ENCODE data around the gene WDR43. TPM values are rescaled to one million over a fixed set of nuclear protein-coding genes. Genes with fewer than 3 reads are reported as not detected.

WDR43 gene
- total RNA-seq, 4 donors from 2014 or later, result 21.5 to 53.0 (median 31.0) TPM

DNA sequence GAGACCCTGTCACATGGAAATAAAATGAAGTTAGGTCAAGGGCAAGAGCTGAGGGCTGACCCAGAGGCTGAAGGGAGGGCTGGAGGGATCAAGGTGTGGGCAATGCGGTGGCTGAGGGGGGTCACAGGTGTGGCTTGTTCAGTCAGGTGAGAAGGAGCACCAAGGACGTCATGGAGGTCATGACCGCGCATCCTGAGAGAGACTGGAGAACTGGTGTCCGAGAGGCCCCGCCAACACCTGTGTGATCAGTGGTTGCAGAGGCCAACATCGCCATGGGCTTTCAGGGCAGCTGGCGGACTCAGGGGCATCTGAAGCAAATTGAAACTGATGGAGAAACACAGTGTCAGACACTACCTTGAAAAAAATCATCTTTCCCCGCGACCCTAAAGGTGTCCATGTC lies 99.6 kb downstream of the WDR43 start:
- Histone ChIP-seq H3K36me3 (no peaks in the 10 kb centered on the region), H3K9me3 (no peaks in the 10 kb centered on the region), H3K27ac (replicated peaks in 1 of 4) (peak overlapping the region in 3 of 4 donors; percentile 70 to 74 (median 72)), H3K4me3 (no peak overlapping the region), H3K4me1 (peaks cover 6 to 67% (median 49%) of the 10 kb centered on the region in 4 donors), H3K27me3 (no peaks in the 10 kb centered on the region)
- no peak for TF ChIP-seq POLR2A (IDR thresholded peaks at IDR 0.05; ENCODE audit: low read depth)
- TF ChIP-seq POLR2AphosphoS5 (IDR thresholded peaks at IDR 0.05), result no peak
- TF ChIP-seq EP300 (IDR thresholded peaks at IDR 0.05), result no peak
- no peak for TF ChIP-seq CTCF (IDR thresholded peaks at IDR 0.05)
- intact Hi-C loops (cut with DNase I), result no loop called here
- no peak for DNase-seq (ENCODE audit: extremely low spot score)
- WGBS, result 96% methylated on average over 10 of the region's 10 CpGs

- H3K4me1 ChIP-seq, result peaks cover 6 to 66% (median 43%) of the 10 kb centered on the region in 4 donors
- no peak for DNase-seq (ENCODE audit: extremely low spot score)
- no peak overlapping the region for H3K4me3 ChIP-seq
- 91% methylated on average over 4 of the region's 7 CpGs for WGBS
- intact Hi-C loops (cut with DNase I), result no loop called here
- H3K9me3 ChIP-seq, result no peaks in the 10 kb centered on the region
- no peaks in the 10 kb centered on the region for H3K27me3 ChIP-seq
- no peak overlapping the region for H3K27ac ChIP-seq (replicated peaks in 1 of 4)
- no peak for TF ChIP-seq POLR2AphosphoS5 (IDR thresholded peaks at IDR 0.05)
- no peak for TF ChIP-seq CTCF (IDR thresholded peaks at IDR 0.05)
- no peak for TF ChIP-seq EP300 (IDR thresholded peaks at IDR 0.05)
- no peak for TF ChIP-seq POLR2A (IDR thresholded peaks at IDR 0.05; ENCODE audit: low read depth)
- H3K36me3 ChIP-seq, result no peaks in the 10 kb centered on the region
Measured at GRCh38 chr2:28994679-28995078, 100.2 kb downstream of the WDR43 start.

- 83% methylated on average over 6 of the region's 6 CpGs for WGBS
- Histone ChIP-seq H3K36me3 (no peaks in the 10 kb centered on the region), H3K27ac (replicated peaks in 1 of 4) (no peak overlapping the region), H3K9me3 (no peaks in the 10 kb centered on the region), H3K4me3 (no peak overlapping the region), H3K27me3 (no peaks in the 10 kb centered on the region), H3K4me1 (peaks cover 6 to 52% (median 31%) of the 10 kb centered on the region in 4 donors)
- TF ChIP-seq POLR2AphosphoS5 (IDR thresholded peaks at IDR 0.05), result no peak
- TF ChIP-seq EP300 (IDR thresholded peaks at IDR 0.05), result no peak
- no peak for TF ChIP-seq CTCF (IDR thresholded peaks at IDR 0.05)
- TF ChIP-seq POLR2A (IDR thresholded peaks at IDR 0.05; ENCODE audit: low read depth), result no peak
- no peak for DNase-seq (ENCODE audit: extremely low spot score)
- intact Hi-C loops (cut with DNase I), result no loop called here
Measured at GRCh38 chr2:28995765-28996750, 101.6 kb downstream of the WDR43 start.

GRCh38 chr2:28997237-28997846 lies 102.9 kb downstream of the WDR43 start:
- H3K4me3 ChIP-seq, result no peak overlapping the region
- H3K36me3 ChIP-seq, result no peaks in the 10 kb centered on the region
- no peak for DNase-seq (ENCODE audit: extremely low spot score)
- intact Hi-C loops (cut with DNase I), result no loop called here
- H3K27ac ChIP-seq (replicated peaks in 1 of 4), result no peak overlapping the region
- TF ChIP-seq CTCF (IDR thresholded peaks at IDR 0.05) (no peak), POLR2A (IDR thresholded peaks at IDR 0.05; ENCODE audit: low read depth) (no peak), POLR2AphosphoS5 (IDR thresholded peaks at IDR 0.05) (no peak), EP300 (IDR thresholded peaks at IDR 0.05) (no peak)
- H3K4me1 ChIP-seq, result peaks cover 0 to 39% (median 18%) of the 10 kb centered on the region in 4 donors
- no peaks in the 10 kb centered on the region for H3K27me3 ChIP-seq
- 71% methylated on average over 12 of the region's 12 CpGs for WGBS
- H3K9me3 ChIP-seq, result no peaks in the 10 kb centered on the region

Small RNA genes within 50 kb of the gene (small RNA-seq; reads per million reads assigned to genes)
- gene RF00019 (0 reads per million in 3 donors), gene SNORD53 (12.6 to 18.4 (median 15.4) reads per million in 3 donors), gene SNORD53B (2,305 to 2,674 (median 2,313) reads per million in 3 donors), gene SNORD92 (413 to 773 (median 456) reads per million in 3 donors)

Other genes with a start within 250 kb of the WDR43 start
- gene PPP1CB, start 142.8 kb upstream of the WDR43 start, total RNA-seq, result 1,000 to 10,000 TPM in 1 of 4 donors, 100 to 1,000 TPM in 3; 658 to 1,191 (median 759) TPM
- gene SPDYA, start 83.8 kb upstream of the WDR43 start, total RNA-seq, result 1 to 10 TPM in 2 of 4 donors, under 1 TPM in 2; 0.33 to 3.0 (median 0.91) TPM
- 10 to 100 TPM; 10.6 to 14.6 (median 11.4) TPM for gene TRMT61B, start 24.4 kb upstream of the WDR43 start, total RNA-seq
- gene TOGARAM2, start 86.6 kb downstream of the WDR43 start, total RNA-seq, result under 1 TPM; 0.57 to 0.99 (median 0.77) TPM
- gene PCARE, start 179.9 kb downstream of the WDR43 start, total RNA-seq, result not detected
- gene CLIP4, start 220.7 kb downstream of the WDR43 start, total RNA-seq, result 10 to 100 TPM; 58.5 to 83.1 (median 66.8) TPM